Astrocyte (in vitro differentiated cells and primary cell): ENCODE data around the gene FBLN1.

Source experiments
- EZH2 ChIP-seq: IDR thresholded peaks from 2 replicates; pipeline ENCODE4 v1.6.1; 2012; ENCODE audit warnings: mild to moderate bottlenecking, low read length, inconsistent platforms; ENCODE audit not compliant: insufficient read depth
- TF ChIP-seq, protein P1 (sequence below): IDR thresholded peaks from 2 replicates; pipeline ENCODE4 v1.5.1; 2011; ENCODE audit warnings: low read depth, mild to moderate bottlenecking, inconsistent platforms, low read length, moderate library complexity; ENCODE audit not compliant: insufficient read depth

DNA sequence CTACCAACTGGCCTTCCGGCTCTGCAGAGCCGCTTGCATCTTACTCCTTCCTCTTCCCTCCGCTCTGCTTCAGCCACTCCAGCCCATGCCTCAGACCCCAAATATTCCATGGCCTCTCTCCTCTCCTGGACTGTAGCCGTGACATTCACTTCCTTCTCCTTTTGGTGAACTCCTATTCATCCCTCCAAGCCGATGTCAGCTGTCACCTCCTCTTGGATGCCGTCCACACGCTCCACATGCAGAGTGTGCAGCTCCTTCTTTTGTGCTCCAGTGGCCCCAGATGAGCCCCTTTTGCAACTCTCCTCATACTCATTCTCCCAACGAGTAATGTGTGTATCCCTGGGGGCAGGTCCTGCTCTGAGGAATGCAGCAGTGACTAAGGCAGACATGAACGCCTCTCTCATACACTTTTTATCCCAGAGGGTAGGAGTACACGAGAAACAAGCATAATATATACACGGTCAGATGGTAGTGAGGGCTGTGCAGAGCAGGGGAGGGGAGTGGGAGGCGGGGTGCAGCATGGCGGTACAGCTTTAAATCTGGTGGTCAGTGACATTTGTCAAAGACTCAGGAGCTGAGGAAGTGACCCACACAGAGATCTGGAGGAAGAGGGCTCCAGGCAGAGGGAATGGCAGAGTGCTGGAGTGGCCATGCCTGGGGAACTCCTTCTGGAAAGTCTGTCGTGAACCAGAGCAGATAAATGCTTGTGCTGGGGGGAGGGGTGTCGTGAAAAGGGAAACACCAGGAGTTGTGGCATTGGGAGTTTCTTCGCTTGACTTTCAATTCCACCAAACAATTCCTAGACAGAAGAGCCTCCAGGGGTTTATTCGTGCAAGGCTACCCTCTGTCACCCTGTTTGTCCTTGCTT, 85.2 kb downstream of the FBLN1 start:
- TF ChIP-seq, protein P1, sequence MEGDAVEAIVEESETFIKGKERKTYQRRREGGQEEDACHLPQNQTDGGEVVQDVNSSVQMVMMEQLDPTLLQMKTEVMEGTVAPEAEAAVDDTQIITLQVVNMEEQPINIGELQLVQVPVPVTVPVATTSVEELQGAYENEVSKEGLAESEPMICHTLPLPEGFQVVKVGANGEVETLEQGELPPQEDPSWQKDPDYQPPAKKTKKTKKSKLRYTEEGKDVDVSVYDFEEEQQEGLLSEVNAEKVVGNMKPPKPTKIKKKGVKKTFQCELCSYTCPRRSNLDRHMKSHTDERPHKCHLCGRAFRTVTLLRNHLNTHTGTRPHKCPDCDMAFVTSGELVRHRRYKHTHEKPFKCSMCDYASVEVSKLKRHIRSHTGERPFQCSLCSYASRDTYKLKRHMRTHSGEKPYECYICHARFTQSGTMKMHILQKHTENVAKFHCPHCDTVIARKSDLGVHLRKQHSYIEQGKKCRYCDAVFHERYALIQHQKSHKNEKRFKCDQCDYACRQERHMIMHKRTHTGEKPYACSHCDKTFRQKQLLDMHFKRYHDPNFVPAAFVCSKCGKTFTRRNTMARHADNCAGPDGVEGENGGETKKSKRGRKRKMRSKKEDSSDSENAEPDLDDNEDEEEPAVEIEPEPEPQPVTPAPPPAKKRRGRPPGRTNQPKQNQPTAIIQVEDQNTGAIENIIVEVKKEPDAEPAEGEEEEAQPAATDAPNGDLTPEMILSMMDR: no peak
- no peak for TF ChIP-seq EZH2
